Stimulated activated effector memory CD8-positive, alpha-beta T cell treated with anti-CD3 and anti-CD28 coated beads, Interleukin-12 subunit alpha, Interleukin-12 subunit beta, amount 100 ng/mL, for 72 hours (primary cell): ENCODE results near the gene CNOT6L.

ENCODE experiments used
- ATAC-seq: fragments of 150-1000 bp; cut with Tn5 transposase; 2 replicates; pipeline ENCODE4 v1.10.0; 2021
- DNase-seq, 2 donors: peaks; one replicate each; pipeline ENCODE4 v3.0.0; 2021 to 2022; ENCODE audit warnings: low spot score in 2 of 2
- H3K27ac Mint-ChIP-seq: one replicate; pipeline ENCODE4 v1.8.0; 2022; ENCODE audit warnings: mild to moderate bottlenecking, mixed read lengths
- H3K36me3 Mint-ChIP-seq: one replicate; pipeline ENCODE4 v1.8.0; 2022; ENCODE audit warnings: mild to moderate bottlenecking, mixed read lengths
- H3K4me1 Mint-ChIP-seq: one replicate; pipeline ENCODE4 v1.8.0; 2022; ENCODE audit warnings: mixed read lengths
- H3K4me3 Mint-ChIP-seq: one replicate; pipeline ENCODE4 v1.8.0; 2022; ENCODE audit warnings: mild to moderate bottlenecking, mixed read lengths
- H3K9me3 Mint-ChIP-seq: one replicate; pipeline ENCODE4 v1.8.0; 2022; ENCODE audit warnings: mixed read lengths

CNOT6L gene

DNA sequence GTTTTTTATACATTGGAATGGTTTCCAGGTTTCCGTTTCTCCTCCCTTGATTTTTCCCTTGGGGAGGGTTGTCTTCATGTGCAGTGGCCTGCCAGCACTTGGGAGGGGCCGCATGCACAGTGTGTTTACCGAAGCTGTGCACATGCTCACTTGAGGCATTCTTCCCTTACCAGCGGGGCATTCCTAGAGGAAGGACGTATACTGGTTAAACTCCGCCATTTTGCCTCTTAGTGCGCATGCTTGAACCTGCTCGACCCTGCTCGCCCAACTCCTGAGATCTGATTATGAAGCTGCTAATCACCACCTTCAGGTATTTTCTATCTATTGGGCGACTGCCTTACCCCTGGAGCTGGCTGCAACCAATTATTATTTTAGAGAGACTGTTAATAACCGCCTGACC, 137.4 kb downstream of the CNOT6L start:
- no peaks in the 10 kb centered on the region for H3K36me3 Mint-ChIP-seq
- no peak overlapping the region for H3K27ac Mint-ChIP-seq
- no peaks in the 10 kb centered on the region for H3K9me3 Mint-ChIP-seq
- DNase-seq (no peak), ATAC-seq (no peak)
- no peak overlapping the region for H3K4me3 Mint-ChIP-seq
- H3K4me1 Mint-ChIP-seq = no peaks in the 10 kb centered on the region

GRCh38 chr4:77676842-77677241, 142.3 kb downstream of the CNOT6L start:
- H3K4me1 Mint-ChIP-seq = no peaks in the 10 kb centered on the region
- DNase-seq = no peak
- H3K36me3 Mint-ChIP-seq = no peaks in the 10 kb centered on the region
- ATAC-seq = no peak
- no peaks in the 10 kb centered on the region for H3K9me3 Mint-ChIP-seq
- H3K27ac Mint-ChIP-seq = no peak overlapping the region
- H3K4me3 Mint-ChIP-seq = no peak overlapping the region

- no peaks in the 10 kb centered on the region for H3K4me1 Mint-ChIP-seq
- no peaks in the 10 kb centered on the region for H3K36me3 Mint-ChIP-seq
- H3K4me3 Mint-ChIP-seq = no peak overlapping the region
- DNase-seq = no peak
- no peaks in the 10 kb centered on the region for H3K9me3 Mint-ChIP-seq
- H3K27ac Mint-ChIP-seq = no peak overlapping the region
- ATAC-seq = no peak
Measured at GRCh38 chr4:77671051-77671450, 148.1 kb downstream of the CNOT6L start.

DNA sequence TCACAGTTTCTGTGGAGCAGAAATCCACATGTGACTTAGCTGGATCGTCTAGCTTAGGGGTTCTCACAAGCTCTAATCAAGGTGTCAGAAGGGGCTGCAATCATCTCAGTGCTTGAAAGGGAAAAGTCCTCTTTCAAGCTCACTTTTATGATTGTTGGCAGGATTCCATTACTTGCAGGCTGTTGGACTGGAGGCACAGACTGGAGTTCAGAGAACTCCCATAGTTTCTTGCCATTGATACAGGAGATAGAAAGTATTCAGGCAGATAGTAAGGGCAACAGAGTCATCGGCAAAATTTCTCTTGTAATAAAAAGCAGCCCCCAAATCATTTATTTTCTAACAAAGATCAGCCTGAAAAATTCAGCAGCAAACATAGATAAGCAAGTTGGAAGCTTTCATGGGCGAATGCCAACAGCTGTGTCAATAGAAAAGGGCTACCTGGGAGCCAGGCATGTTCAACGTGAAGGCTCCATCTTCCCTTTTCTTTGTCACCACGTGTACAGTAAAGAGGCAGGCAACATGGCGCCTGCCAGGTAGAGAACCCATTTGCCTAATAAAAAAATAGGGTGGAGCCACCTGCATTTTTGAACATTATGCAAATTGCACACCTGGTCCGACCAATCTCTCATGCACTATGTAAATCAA, 149.1 kb downstream of the CNOT6L start:
- Mint-ChIP-seq H3K9me3 (no peaks in the 10 kb centered on the region), H3K4me3 (no peak overlapping the region), H3K27ac (no peak overlapping the region), H3K36me3 (no peaks in the 10 kb centered on the region), H3K4me1 (no peaks in the 10 kb centered on the region)
- no peak for DNase-seq
- no peak for ATAC-seq

DNA sequence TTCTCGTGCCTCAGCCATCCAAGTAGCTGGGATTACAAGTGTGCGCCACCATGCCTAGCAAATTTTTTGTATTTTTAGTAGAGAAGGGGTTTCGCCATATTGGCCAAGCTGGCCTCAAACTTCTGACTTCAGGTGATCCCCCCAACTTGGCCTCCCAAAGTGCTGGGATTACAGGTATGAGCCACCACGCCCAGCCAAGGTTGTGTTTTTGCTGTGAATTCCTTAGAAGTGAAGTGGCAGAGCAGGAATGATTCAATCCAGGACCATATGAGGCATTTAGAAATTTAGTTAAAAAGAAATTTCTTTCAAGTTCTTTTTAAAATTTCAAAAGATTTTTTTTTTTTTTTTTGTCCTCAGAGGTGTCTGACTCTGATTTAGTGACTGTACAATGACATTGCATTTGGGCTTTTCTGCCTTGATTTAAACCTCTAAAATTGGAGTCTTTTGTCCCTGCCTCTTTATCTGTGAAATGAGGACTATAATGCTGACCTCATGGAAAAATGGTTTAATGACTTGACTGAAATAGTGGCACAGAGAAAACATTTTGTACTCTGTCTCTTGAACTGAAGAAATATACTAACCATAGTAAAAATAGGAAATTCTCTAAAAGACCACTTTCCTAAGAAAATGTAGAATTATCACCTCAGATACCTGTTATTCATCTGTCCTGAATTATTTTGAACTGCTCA, 153.6 kb downstream of the CNOT6L start:
- Mint-ChIP-seq H3K4me3 (no peak overlapping the region), H3K36me3 (no peaks in the 10 kb centered on the region), H3K27ac (no peak overlapping the region), H3K4me1 (no peaks in the 10 kb centered on the region), H3K9me3 (no peaks in the 10 kb centered on the region)
- no peak for DNase-seq
- no peak for ATAC-seq
